Coronary artery (tissue), 2 donors: Measurements from ENCODE around the gene GPR61.

Experiments
- DNase-seq: peaks from one replicate; pipeline ENCODE4 v3.0.0-alpha.2; 2017; ENCODE audit warnings: low spot score
- H3K27ac ChIP-seq, 2 donors: fragments of 200-600 bp; sonication (generic); one replicate each; pipeline ENCODE4 v1.5.1; 2016 to 2019
- H3K4me3 ChIP-seq: fragments of 200-600 bp; sonication (generic); 2 replicates; pipeline ENCODE4 v1.5.1; 2016; ENCODE audit warnings: mild to moderate bottlenecking, moderate library complexity
- TF ChIP-seq, protein P1 (sequence below): fragments of 200-600 bp; sonication (generic); IDR thresholded peaks from one replicate; pipeline ENCODE4 v1.5.1; 2019; ENCODE audit warnings: antibody characterized with exemption

GPR61 gene

GRCh38 chr1:109508873-109509175 lies 30.8 kb upstream of the GPR61 start:
- Histone ChIP-seq H3K27ac (peak overlapping the region in 1 of 2 donors; percentile 65), H3K4me3 (peak overlapping the region; percentile 81)
- no peak for DNase-seq
- TF ChIP-seq, protein P1, sequence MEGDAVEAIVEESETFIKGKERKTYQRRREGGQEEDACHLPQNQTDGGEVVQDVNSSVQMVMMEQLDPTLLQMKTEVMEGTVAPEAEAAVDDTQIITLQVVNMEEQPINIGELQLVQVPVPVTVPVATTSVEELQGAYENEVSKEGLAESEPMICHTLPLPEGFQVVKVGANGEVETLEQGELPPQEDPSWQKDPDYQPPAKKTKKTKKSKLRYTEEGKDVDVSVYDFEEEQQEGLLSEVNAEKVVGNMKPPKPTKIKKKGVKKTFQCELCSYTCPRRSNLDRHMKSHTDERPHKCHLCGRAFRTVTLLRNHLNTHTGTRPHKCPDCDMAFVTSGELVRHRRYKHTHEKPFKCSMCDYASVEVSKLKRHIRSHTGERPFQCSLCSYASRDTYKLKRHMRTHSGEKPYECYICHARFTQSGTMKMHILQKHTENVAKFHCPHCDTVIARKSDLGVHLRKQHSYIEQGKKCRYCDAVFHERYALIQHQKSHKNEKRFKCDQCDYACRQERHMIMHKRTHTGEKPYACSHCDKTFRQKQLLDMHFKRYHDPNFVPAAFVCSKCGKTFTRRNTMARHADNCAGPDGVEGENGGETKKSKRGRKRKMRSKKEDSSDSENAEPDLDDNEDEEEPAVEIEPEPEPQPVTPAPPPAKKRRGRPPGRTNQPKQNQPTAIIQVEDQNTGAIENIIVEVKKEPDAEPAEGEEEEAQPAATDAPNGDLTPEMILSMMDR: no peak

DNA sequence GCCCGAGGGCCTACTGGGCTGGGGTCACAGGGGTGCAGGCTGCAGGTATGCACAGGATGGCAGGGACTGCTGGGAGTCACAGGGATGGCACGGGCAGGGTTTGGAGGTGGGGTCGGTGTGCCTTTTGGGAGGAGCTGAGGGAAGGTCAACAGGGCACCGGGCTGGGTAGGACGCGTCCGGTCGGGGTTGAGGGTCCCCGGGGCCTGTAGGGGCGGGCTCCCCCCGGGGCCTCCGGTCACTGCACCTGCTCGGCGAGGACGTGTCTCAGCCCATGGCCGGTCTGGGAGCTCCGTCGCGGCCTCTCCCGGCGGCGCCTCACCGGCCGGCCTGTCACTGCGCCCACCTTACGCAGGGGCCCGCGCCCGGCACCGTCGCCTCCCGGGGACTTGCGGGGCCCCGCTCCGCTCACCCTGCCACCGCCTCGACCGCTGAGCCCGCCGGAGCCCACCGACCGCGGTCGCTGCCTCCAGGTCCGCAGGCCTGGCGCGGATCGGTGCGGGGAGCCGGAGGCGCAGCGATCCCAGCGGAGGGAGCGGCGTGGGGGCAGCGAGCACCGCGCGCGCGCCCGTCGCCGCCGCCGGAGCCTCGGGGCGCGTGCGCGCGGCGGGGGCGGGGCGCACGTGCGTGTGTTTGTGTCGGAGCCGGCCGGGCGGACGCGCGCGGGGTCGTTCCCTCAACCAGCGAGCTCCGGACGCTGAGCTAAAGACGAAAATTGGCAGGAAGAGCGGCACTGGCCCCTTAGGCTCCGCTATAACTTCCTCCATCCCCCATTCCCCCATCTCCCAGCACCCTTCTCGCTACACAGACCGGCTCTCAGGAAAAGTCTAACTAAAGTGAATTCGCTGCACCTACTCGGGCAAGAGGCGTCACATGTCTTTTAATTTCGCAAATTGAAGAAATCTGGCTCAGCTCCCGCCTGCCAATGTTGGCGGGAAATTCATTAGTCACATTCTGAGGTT lies 30.2 kb upstream of the GPR61 start, which contains the start of gene AMIGO1:
Gene AMIGO1, minus strand, starts transcription at position 552 of the 959 bp plus-strand sequence. CDS start 815 bp downstream, outside the sequence.
- H3K27ac ChIP-seq: peak within 1 kb of the TSS in 1 of 2 donors; percentile 65
- TF ChIP-seq, protein P1: no peak
- DNase-seq: no peak

DNA sequence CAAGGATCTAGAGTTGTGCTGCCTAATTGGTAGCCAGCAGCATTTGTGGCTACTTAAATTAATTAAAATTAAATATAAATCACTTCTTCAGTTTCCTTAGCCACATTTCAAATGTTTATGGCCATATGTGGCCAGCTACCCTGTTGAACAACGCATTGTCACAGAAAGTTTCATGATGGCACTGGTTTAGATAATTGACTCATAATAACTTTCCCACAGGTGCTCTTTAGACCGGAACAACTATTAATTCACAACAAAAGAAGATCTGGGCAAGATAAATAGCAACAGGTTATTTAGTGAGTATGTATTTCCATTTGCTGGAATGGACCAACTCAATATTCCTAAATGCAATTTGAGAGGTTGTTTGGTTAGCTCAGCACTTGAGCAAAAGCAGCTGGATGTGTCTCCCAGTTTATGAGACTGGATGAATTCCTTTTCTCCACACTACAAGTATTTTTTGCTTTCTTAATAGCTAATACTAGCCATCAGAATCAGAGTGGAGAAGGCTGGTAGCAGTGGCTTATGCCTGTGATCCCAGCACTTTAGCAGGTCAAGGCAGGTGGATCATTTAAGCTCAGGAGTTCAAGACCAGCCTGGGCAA lies 26.5 kb upstream of the GPR61 start:
- DNase-seq: no peak
- Histone ChIP-seq H3K27ac (no peak overlapping the region), H3K4me3 (no peak overlapping the region)
- TF ChIP-seq, protein P1: no peak

More for the DNA sequence above, 30.2 kb upstream of the GPR61 start, which contains the start of gene AMIGO1:
- peak within 1 kb of the TSS; percentile 81 for H3K4me3 ChIP-seq

DNA sequence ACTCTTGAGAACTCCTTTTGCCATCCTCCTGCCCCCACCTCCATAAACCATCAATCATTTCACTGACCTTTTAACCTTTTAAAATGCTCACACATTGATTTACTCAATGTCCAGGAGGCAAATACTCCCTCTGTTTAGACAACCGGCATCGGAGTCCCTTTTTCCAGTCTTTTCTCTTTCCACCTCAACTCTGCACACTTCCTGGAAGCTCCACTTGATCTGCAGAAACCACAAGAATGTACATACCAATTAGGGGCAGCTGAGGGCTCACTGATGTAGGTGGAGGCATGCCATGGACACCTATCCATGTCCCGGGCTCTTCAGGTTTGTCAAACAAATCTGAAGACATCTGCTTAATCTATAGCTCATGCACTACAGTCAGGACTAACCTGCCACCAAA lies 24.8 kb upstream of the GPR61 start:
- TF ChIP-seq, protein P1: no peak
- Histone ChIP-seq H3K27ac (no peak overlapping the region), H3K4me3 (no peak overlapping the region)
- DNase-seq: no peak

GRCh38 chr1:109516872-109517271 lies 22.8 kb upstream of the GPR61 start:
- TF ChIP-seq, protein P1: no peak
- DNase-seq: no peak
- no peak overlapping the region for H3K27ac ChIP-seq
- no peak overlapping the region for H3K4me3 ChIP-seq

DNA sequence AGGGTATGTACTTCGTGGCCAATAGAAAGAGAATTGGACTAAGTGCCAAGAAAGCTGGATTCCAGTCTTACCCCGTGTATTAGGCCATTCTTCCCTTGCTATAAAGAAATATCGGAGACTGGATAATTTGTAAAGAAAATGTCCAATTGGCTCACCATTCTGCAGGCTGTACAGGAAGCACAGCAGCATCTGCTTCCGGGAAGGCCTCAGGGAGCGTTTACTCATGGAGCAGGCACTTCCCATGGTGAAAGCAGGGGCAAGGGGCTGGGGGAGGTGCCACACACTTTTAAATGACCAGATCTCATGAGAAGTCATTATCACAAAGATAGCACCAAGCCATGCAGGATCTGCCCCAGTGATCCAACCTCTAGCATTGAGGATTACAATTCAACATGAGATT lies 22.3 kb upstream of the GPR61 start:
- TF ChIP-seq, protein P1: no peak
- DNase-seq: no peak
- H3K4me3 ChIP-seq: no peak overlapping the region
- H3K27ac ChIP-seq: no peak overlapping the region
